Activated naive CD8-positive, alpha-beta T cell treated with anti-CD3 and anti-CD28 coated beads, Interleukin-2, amount 10 ng/mL, durations not matched to agents 7 days and 5 days (primary cell): Measurements from ENCODE around the gene NCSTN. TPM values are rescaled to one million over a fixed set of nuclear protein-coding genes. Genes with fewer than 3 reads are reported as not detected.

Experiments used
- ATAC-seq: fragments of 150-1000 bp; cut with Tn5 transposase; one replicate; pipeline ENCODE4 v1.10.0; 2021; ENCODE audit warnings: low read depth, moderate library complexity
- POLR2A ChIA-PET: fragments of 350-600 bp; sonication (Branson Sonifier 250); formaldehyde crosslinking; loops from one replicate; lab custom pipeline; 2021; ENCODE audit warnings: antibody characterized with exemption; lab: Charles Lee
- DNase-seq: peaks from one replicate; pipeline ENCODE4 v3.0.0; 2021
- H3K27ac Mint-ChIP-seq: one replicate; pipeline ENCODE4 v1.8.0; 2022; ENCODE audit warnings: mild to moderate bottlenecking, mixed read lengths
- H3K27me3 Mint-ChIP-seq: one replicate; pipeline ENCODE4 v1.8.0; 2022; ENCODE audit warnings: mild to moderate bottlenecking, moderate library complexity, mixed read lengths
- H3K36me3 Mint-ChIP-seq: one replicate; pipeline ENCODE4 v1.8.0; 2021; ENCODE audit warnings: mild to moderate bottlenecking, mixed read lengths
- H3K4me1 Mint-ChIP-seq: one replicate; pipeline ENCODE4 v1.8.0; 2021; ENCODE audit warnings: mixed read lengths
- H3K4me3 Mint-ChIP-seq: one replicate; pipeline ENCODE4 v1.8.0; 2022; ENCODE audit warnings: mild to moderate bottlenecking, moderate library complexity, mixed read lengths
- H3K9me3 Mint-ChIP-seq: one replicate; pipeline ENCODE4 v1.8.0; 2021; ENCODE audit warnings: mixed read lengths
- total RNA-seq, 2 experiments: library from RNA; stranded (reverse); gene quantifications; one replicate each; pipeline ENCODE4 v1.2.3, GENCODE V29; 2021

NCSTN gene
- total RNA-seq, 2 experiments from 2014 or later: 66.6 to 67.1 TPM

DNA sequence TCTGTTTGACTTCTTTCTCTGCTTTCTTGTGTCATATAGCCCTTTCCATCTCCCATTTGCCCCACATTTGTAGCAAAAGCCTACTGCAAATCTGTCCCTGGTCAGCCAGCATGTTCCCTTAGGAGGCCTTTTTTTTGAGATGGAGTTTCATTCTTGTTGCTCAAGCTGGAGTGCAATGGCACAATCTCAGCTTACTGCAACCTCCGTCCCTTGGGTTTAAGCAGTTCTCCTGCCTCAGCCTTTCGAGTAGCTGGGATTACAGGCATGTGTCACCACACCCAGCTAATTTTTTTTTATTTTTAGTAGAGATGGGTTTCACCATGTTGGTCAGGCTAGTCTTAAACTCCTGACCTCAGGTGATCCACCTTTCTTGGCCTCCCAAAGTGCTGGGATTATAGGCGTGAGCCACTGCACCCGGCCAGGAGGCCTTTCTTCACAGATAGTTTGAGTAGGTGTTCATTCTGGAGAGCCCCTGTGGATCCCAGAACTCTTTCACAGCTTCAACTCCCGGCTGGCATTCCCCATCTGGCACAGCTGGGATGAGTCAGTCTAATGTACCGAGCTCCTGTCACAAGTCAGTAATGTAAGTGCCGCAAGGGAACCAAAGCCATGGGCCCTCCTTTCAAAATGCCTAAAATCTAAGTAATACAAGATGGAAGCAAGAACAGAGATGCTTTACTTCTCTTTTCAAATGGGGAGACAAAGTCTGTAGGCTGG lies 14.3 kb downstream of the NCSTN start:
- Mint-ChIP-seq H3K4me3 (no peak overlapping the region), H3K9me3 (no peaks in the 10 kb centered on the region), H3K4me1 (no peaks in the 10 kb centered on the region), H3K27me3 (no peaks in the 10 kb centered on the region), H3K36me3 (peaks cover 25% of the 10 kb centered on the region), H3K27ac (no peak overlapping the region)
- ATAC-seq (no peak), DNase-seq (no peak)
- POLR2A ChIA-PET: no interaction called here

- H3K4me3 Mint-ChIP-seq: no peak overlapping the region
- H3K4me1 Mint-ChIP-seq: no peaks in the 10 kb centered on the region
- H3K27me3 Mint-ChIP-seq: no peaks in the 10 kb centered on the region
- ATAC-seq (no peak), DNase-seq (no peak)
- POLR2A ChIA-PET: no interaction called here
- no peaks in the 10 kb centered on the region for H3K9me3 Mint-ChIP-seq
- H3K36me3 Mint-ChIP-seq: peaks cover 25% of the 10 kb centered on the region
- no peak overlapping the region for H3K27ac Mint-ChIP-seq
Observed at GRCh38 chr1:160358073-160358472, 14.9 kb downstream of the NCSTN start.

- DNase-seq (no peak), ATAC-seq (peak; percentile 20)
- Mint-ChIP-seq H3K36me3 (peaks cover 20% of the 10 kb centered on the region), H3K4me1 (peaks cover 3% of the 10 kb centered on the region), H3K27ac (no peak overlapping the region), H3K4me3 (no peak overlapping the region), H3K9me3 (no peaks in the 10 kb centered on the region), H3K27me3 (no peaks in the 10 kb centered on the region)
- POLR2A ChIA-PET: no interaction called here
Observed at GRCh38 chr1:160359559-160360226, 16.5 kb downstream of the NCSTN start.

- H3K9me3 Mint-ChIP-seq: no peaks in the 10 kb centered on the region
- POLR2A ChIA-PET: no interaction called here
- ATAC-seq: no peak
- H3K36me3 Mint-ChIP-seq: peaks cover 15% of the 10 kb centered on the region
- H3K27me3 Mint-ChIP-seq: no peaks in the 10 kb centered on the region
- no peak overlapping the region for H3K4me3 Mint-ChIP-seq
- peaks cover 3% of the 10 kb centered on the region for H3K4me1 Mint-ChIP-seq
- H3K27ac Mint-ChIP-seq: no peak overlapping the region
- no peak for DNase-seq
Observed at GRCh38 chr1:160360227-160360695, 17.1 kb downstream of the NCSTN start.

- Mint-ChIP-seq H3K27ac (no peak overlapping the region), H3K36me3 (peaks cover 11% of the 10 kb centered on the region), H3K4me3 (no peak overlapping the region), H3K27me3 (no peaks in the 10 kb centered on the region), H3K4me1 (peaks cover 3% of the 10 kb centered on the region), H3K9me3 (no peaks in the 10 kb centered on the region)
- no peak for ATAC-seq
- POLR2A ChIA-PET: no interaction called here
- DNase-seq: no peak
Observed at GRCh38 chr1:160361199-160361598, 18.0 kb downstream of the NCSTN start.

GRCh38 chr1:160361814-160362167 lies 18.6 kb downstream of the NCSTN start:
- peaks cover 3% of the 10 kb centered on the region for H3K4me1 Mint-ChIP-seq
- POLR2A ChIA-PET: no interaction called here
- no peaks in the 10 kb centered on the region for H3K27me3 Mint-ChIP-seq
- H3K9me3 Mint-ChIP-seq: no peaks in the 10 kb centered on the region
- DNase-seq: no peak
- no peak for ATAC-seq
- H3K27ac Mint-ChIP-seq: no peak overlapping the region
- H3K36me3 Mint-ChIP-seq: peaks cover 6% of the 10 kb centered on the region
- no peak overlapping the region for H3K4me3 Mint-ChIP-seq

- no peaks in the 10 kb centered on the region for H3K9me3 Mint-ChIP-seq
- DNase-seq: no peak
- no peaks in the 10 kb centered on the region for H3K27me3 Mint-ChIP-seq
- no peak for ATAC-seq
- H3K4me1 Mint-ChIP-seq: peaks cover 3% of the 10 kb centered on the region
- H3K27ac Mint-ChIP-seq: peak overlapping the region; percentile 9
- H3K4me3 Mint-ChIP-seq: no peak overlapping the region
- POLR2A ChIA-PET: no interaction called here
- H3K36me3 Mint-ChIP-seq: peaks cover 6% of the 10 kb centered on the region
Observed at GRCh38 chr1:160362168-160362957, 19.2 kb downstream of the NCSTN start.

- ATAC-seq (no peak), DNase-seq (no peak)
- Mint-ChIP-seq H3K27ac (no peak overlapping the region), H3K27me3 (no peaks in the 10 kb centered on the region), H3K9me3 (no peaks in the 10 kb centered on the region), H3K36me3 (peaks cover 5% of the 10 kb centered on the region), H3K4me3 (no peak overlapping the region), H3K4me1 (peaks cover 8% of the 10 kb centered on the region)
- POLR2A ChIA-PET: no interaction called here
Observed at GRCh38 chr1:160363010-160363409, 19.8 kb downstream of the NCSTN start.

DNA sequence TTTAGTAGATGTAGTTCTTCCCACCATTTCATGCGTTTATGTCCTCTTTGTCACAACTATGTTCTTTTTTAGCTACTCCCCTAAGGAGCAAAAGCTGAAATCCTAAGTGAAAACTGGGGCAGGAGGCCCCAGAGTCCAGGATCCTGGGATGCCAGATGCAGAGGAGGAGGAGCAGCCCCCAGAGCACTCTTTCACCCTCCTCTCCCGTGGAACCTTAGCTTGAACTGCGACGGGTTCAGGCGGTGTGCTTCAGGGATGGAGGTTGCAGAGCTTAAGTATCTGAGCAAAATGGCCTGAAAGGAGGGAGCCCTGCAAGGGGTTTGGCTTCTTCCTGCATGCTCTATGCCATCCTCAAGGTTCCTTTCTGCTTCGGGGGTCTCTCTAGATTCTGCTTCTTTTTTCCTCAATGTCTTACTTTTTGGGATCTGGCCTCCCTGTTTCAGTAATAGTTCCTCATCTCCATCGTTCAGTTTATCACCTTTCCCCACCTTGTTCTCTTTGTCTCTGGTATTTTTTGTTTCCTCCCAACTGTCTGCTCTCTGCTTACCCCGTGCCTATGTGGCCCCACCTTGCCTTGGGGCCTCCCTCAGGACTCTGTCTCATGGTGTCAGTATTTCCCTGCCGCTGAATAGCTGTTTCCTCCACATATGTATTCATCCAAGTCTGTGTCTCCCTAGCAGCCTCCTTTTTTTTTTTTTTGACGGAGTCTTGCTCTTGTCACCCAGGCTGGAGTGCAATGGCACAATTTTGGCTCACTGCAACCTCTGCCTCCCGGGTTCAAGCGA lies 21.0 kb downstream of the NCSTN start:
- POLR2A ChIA-PET: no interaction called here
- Mint-ChIP-seq H3K27ac (peak overlapping the region; percentile 47), H3K36me3 (no peaks in the 10 kb centered on the region), H3K4me1 (peaks cover 14% of the 10 kb centered on the region), H3K9me3 (no peaks in the 10 kb centered on the region), H3K4me3 (no peak overlapping the region), H3K27me3 (no peaks in the 10 kb centered on the region)
- DNase-seq (no peak), ATAC-seq (no peak)

GRCh38 chr1:160365325-160365724 lies 22.1 kb downstream of the NCSTN start:
- ATAC-seq: no peak
- POLR2A ChIA-PET: no interaction called here

GRCh38 chr1:160366731-160367515 lies 23.7 kb downstream of the NCSTN start, which contains the start of gene NHLH1:
TSS of gene NHLH1 (plus strand) at chr1:160367071. CDS start at chr1:160370732, 3,661 bp downstream.
- Mint-ChIP-seq H3K27ac (peak within 1 kb of the TSS; percentile 61), H3K27me3 (no peaks in the 10 kb centered on the region), H3K4me1 (peaks cover 14% of the 10 kb centered on the region), H3K4me3 (no peak within 1 kb of the TSS), H3K36me3 (no peaks in the 10 kb centered on the region), H3K9me3 (no peaks in the 10 kb centered on the region)
- no peak for ATAC-seq
- DNase-seq: no peak
- POLR2A ChIA-PET: no interaction called here

More at GRCh38 chr1:160365325-160365724, 22.1 kb downstream of the NCSTN start:
- H3K27me3 Mint-ChIP-seq: no peaks in the 10 kb centered on the region
- no peaks in the 10 kb centered on the region for H3K36me3 Mint-ChIP-seq
- no peak for DNase-seq
- no peak overlapping the region for H3K4me3 Mint-ChIP-seq
- peaks cover 14% of the 10 kb centered on the region for H3K4me1 Mint-ChIP-seq
- H3K9me3 Mint-ChIP-seq: no peaks in the 10 kb centered on the region
- no peak overlapping the region for H3K27ac Mint-ChIP-seq

DNA sequence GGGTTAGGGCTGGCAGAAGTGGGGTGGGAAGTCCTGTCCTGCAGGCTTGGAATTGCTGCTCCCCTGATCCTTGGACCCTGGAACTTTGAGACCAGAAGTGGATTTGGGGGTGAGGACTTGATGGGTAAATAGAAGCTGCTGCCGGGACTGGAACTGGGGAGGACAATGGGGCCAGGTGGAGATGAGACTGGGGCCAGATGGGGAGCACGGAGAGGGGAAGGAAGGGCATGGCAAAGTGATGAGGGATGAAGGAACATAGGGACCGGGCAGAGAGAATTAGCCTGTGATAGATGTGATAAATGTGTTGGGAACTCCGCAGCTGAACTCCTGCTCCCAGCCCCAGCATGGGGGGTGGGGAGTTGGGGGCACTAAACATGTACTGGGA lies 24.3 kb downstream of the NCSTN start:
- POLR2A ChIA-PET: interaction anchor here (0.6 kb wide), 1 partner anchor 121 kb away, joined by 3 read pairs; no protein-coding TSS in a partner anchor
- no peak for DNase-seq
- no peaks in the 10 kb centered on the region for H3K27me3 Mint-ChIP-seq
- no peaks in the 10 kb centered on the region for H3K9me3 Mint-ChIP-seq
- no peak for ATAC-seq
- H3K27ac Mint-ChIP-seq: peak overlapping the region; percentile 61
- no peak overlapping the region for H3K4me3 Mint-ChIP-seq
- no peaks in the 10 kb centered on the region for H3K36me3 Mint-ChIP-seq
- H3K4me1 Mint-ChIP-seq: peaks cover 14% of the 10 kb centered on the region
